Renal pelvis (tissue), 4 donors: ENCODE measurements around the gene VTI1A. TPM values are rescaled to one million over a fixed set of nuclear protein-coding genes. Genes with fewer than 3 reads are reported as not detected.
"Not testable (repeated sequence)": the region's sequence is repeated elsewhere in the genome, so short reads cannot be mapped to it uniquely, and the experiment has no call there.

ENCODE experiments used
- DNase-seq: peaks from one replicate; pipeline ENCODE4 v3.0.0-alpha.2; 2013
- polyA plus RNA-seq, 3 donors: library from polyadenylated mRNA; unstranded; fragments of 120-200 nt; gene quantifications; one replicate each; pipeline ENCODE4 v1.2.1, GENCODE V29; 2013; ENCODE audit not compliant: insufficient read length in 3 of 3

Gene VTI1A
- polyA plus RNA-seq, 3 donors: 18.9 to 22.0 (median 20.3) TPM

- DNase-seq: no peak
Measured at GRCh38 chr10:112716076-112716475, 269.1 kb downstream of the VTI1A start.

DNA sequence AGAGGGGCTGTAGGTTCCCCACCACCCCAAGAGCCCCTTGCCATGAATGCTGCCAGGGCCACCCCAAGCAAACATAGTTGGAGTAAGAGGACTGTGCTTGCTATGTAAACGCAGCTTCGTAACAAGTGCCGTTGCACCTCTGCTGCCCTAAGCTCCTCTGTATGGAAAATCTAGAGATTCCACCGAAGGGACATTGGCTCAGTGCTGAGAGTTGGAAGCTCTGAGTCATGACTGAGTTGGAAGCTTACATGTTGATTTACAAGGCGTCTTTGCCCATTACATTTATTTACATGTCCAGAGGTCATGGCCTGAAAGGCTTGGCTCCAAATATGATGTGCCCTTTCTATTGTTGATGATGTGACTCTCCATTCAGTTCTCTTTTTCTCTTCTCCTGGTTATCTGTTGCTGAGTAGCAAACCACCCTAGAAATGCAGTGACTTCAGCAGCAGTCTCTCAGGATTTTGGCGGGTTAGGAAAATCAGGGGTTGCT, 270.0 kb downstream of the VTI1A start:
- DNase-seq: no peak

DNA sequence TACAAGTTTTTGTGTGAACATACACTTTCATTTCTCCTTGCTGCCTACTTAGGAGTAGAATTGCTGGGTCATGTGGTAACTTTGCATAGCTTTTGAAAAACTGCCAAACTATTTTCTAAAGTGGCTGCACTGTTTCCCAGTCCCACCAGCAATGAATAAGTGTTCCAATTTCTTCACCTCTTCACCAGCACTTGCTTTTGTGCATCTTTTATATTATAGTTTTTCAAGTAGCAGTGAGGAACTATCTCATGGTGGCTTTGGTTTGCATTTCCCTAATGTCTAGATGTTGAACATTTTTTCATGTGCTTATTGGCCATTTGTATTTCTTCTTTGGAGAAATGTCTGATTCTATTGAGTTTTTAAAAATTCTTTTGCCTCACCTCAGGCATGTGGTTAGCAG, 273.2 kb downstream of the VTI1A start:
- DNase-seq: no peak

- no peak for DNase-seq
Measured at GRCh38 chr10:112721080-112721698, 274.2 kb downstream of the VTI1A start.

GRCh38 chr10:112722758-112723157, 275.7 kb downstream of the VTI1A start:
- DNase-seq: no peak

- no peak for DNase-seq
Measured at GRCh38 chr10:112723876-112724275, 276.9 kb downstream of the VTI1A start.

GRCh38 chr10:112724404-112724991, 277.5 kb downstream of the VTI1A start:
- DNase-seq: no peak

GRCh38 chr10:112728118-112728883, 281.3 kb downstream of the VTI1A start:
- no peak for DNase-seq

GRCh38 chr10:112728997-112729396, 282.0 kb downstream of the VTI1A start:
- DNase-seq: no peak

DNA sequence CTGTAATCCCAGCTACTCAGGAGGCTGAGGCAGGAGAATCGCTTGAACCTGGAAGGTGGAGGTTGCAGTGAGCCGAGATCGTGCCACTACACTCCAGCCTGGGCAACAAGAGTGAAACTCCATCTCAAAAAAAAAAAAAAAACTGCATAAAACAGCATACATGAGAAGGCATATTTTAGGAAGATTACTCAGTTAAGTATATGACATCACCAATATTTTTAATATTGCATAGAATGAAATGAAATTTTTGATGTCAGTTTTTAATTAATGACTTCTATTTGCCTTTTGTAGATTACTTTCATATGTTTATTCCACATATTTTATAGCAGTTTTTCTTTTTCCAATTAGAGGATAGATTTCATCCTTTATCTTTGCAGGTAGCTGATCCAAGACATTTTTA, 284.4 kb downstream of the VTI1A start:
- DNase-seq: not testable (repeated sequence)

DNA sequence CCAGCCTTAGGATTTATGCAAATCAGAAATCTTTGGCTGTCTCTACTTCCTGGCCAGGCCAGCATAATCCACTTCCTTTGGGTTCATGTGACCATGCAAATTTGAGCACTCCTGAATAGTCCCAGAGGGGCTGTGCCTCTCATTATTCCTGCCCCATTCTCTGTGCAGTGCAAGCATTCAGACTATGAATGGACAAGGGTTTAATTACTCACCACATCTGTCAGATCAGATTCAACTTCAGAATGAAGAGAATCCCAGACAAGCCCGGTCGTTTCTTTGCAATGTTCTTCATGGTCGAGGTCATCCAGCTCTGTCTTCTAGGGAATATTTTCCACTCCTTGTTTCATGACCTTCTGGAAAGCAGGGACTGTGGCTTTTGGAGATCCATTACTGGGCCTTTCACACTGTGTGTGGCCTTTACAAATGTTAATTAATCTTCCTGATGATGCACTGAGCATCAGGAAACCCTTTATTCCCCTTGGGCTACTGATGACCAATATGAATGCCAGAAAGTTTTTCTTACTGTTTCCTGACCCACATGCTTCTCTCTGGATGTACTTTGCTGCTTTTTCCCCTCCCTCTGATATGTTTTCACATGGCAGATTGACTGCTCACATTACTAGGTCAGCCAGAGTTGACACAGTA, 285.4 kb downstream of the VTI1A start:
- DNase-seq: no peak

- no peak for DNase-seq
Measured at GRCh38 chr10:112735041-112735695, 288.2 kb downstream of the VTI1A start.

DNA sequence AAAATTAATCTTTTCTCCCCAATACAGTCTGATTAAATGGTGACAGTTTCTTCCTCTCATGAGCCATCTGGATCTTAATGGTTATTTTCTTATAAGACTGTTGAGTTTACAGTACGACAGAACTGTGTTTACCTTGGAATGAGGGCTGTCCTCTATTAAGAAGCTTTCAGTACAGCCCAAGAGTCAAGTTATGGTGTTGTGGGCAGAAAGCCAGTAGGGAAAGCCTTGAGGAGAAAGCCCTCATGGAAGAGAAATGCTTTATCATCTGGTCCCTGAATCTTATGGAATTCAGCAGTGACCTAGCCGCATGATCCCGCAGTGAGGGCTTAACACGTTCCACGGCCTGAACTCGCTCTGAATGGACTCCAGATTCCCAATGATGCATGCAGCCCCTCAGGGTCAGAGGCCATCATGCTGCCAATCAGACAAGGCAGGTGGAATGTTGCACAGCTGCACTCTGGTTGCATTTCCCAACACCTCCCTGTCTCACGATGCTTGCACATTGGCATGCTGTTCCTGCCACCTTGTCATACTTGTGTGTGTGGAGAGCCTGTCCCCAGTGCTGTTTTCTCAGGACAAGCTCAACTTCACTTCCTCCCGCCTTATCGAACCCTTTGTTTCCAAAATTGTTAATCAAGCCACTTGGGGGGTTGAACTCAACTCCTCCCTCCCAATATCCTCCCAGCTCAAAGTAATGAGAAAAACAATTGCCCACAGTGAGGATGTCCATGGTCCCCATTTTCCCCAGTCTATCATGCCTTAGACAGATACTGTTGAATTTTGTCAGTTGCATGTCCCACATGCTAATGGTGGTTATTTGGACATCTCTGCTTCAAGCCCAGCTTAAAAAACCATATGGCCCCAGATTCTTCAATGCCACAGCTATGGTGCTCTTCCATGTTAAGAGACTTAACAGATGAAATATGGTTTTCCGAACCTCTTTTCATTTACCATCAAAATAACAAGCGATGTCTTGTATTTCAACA, 291.9 kb downstream of the VTI1A start:
- DNase-seq: peak; percentile 73

DNA sequence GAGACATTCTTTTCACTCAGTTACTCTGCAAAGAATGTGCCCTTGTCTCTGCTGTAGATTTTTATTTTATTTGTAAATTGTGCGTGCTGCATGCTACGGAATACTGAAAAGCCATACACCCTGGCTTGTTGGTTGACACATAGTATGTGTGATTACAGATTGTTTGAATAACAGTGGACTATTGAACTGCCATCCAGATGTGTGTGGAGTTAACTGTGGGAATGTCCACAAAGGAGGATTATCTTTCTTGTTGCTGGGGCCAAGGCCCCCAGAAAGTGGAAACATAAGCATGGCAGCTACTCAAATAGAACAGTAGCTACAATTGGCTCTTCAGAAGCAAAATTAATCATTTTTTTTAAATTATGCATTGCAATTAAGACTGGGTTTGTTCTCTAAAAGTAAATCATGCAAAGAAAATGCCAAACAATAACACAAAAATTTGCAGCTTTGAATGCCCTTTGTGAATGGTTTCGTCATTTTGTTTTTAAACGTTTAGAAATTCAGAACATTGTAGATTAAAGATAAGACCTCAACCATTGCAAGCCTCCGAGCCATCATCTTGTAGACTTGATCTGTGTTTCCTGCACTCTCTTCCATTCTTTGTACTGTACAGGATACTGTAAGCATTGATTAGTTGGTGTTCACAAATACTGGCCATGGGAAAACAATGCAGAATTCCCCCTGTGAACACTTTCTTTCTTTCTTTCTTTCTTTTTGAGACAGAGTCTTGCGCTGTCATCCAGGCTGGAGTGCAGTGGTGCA, 292.8 kb downstream of the VTI1A start:
- no peak for DNase-seq

- DNase-seq: no peak
Measured at GRCh38 chr10:112741830-112742402, 294.9 kb downstream of the VTI1A start.

- DNase-seq: no peak
Measured at GRCh38 chr10:112744181-112745096, 297.4 kb downstream of the VTI1A start.

DNA sequence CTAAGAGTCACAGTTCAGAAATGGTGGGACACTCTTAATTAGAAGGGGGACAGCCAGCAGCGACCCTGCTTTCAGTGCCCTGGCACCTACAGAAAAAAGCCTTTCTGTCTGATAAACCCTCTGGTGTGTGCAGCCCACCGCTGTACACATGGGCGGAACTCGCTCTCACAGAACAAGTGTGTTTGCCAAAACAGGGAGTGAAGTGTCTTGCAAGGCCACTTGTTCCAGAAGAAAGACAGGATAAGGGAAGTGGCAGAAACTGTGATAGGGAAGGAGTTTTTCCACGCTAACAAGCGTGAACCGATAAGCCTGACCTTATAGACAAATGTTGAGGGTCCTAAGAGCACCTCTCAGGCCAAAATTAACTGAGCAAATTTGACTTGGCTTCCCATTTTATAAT, 299.3 kb downstream of the VTI1A start:
- DNase-seq: no peak

DNA sequence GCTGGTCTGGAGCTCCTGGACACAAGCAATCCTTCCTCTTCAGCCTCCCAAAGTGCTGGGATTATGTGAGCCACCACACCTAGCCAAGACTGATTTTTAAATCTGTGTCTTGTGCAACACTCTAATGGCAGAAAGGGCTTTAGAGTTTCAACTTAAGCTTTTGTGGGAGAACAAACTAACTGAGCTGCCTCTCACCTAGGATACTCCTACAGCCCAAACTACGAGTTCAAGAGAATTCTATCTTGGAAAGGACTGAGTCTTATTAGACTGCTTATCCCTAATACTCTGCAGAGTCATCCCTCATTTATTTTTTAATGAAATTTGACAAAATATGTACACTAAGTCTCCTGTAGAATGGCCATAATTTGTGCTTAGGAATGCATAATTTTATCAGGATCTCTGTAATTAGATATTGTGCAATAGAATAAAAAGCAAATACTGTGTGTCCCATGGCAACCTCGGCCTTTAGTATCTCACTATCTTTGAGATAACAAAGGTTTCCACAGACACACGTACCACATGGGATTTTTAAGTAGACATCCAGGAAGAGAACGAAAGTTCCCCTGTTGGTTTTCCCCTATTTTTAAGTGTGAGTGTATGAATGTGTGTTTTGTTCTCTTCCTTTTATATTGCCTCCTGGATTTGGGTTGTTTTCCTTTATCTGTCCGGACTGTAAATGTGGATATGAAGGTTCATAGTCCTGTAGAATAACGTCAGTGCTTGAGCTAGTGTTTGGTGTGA, 303.6 kb downstream of the VTI1A start:
- DNase-seq: no peak
